GM12891 (cell line): ENCODE results near the gene SUPT5H.

Experiments used
- DNase-seq: peaks from one replicate; pipeline ENCODE4 v3.0.0; 2011; ENCODE audit warnings: low spot score; ENCODE audit not compliant: insufficient read length
- FAIRE-seq: peaks from 2 replicates; lab custom pipeline; 2011; peaks lifted over from hg19 to GRCh38; lab: Jason Lieb, UNC
- PAX5 ChIP-seq: IDR thresholded peaks from 2 replicates; pipeline ENCODE4 v1.6.1; 2011; ENCODE audit warnings: low read length, moderate library complexity, mild to moderate bottlenecking; ENCODE audit not compliant: insufficient read depth, severe bottlenecking
- POLR2A ChIP-seq: IDR thresholded peaks from 2 replicates; pipeline ENCODE4 v1.6.1; 2011; ENCODE audit warnings: low read depth, low read length, control low read depth
- POLR2AphosphoS5 ChIP-seq: IDR thresholded peaks from 2 replicates; pipeline ENCODE4 v1.6.1; 2011; ENCODE audit warnings: low read depth, low read length, control low read depth
- POU2F2 ChIP-seq: IDR thresholded peaks from 2 replicates; pipeline ENCODE4 v1.6.1; 2011; ENCODE audit warnings: low read depth, mild to moderate bottlenecking, control low read depth, low read length, moderate library complexity
- SPI1 ChIP-seq: IDR thresholded peaks from 2 replicates; pipeline ENCODE4 v1.6.1; 2011; ENCODE audit warnings: low read depth, low read length, control low read depth
- TAF1 ChIP-seq: IDR thresholded peaks from 2 replicates; pipeline ENCODE4 v1.6.1; 2011; ENCODE audit warnings: low read depth, low read length, control low read depth

The SUPT5H gene

DNA sequence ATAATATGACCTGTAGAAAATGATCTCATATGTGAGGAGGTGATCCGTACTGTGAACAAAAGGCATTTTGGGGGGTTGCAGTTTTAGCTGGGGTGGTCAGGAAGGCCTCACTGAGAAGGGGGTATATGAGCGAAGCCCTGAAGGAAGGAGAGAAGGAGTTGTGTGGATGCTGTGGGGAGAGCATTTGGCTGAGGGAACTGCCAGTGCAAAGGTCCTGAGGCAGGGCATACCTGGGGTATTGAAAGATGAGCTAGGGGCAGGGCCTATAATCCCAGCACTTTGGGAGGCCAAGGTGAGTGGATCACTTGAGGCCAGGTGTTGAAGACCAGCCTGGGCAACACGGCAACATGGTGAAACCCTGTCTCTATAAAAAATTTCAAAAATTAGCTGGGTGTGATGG, 72.0 kb downstream of the SUPT5H start:
- FAIRE-seq (no peak), DNase-seq (no peak)
- TF ChIP-seq SPI1 (no peak), TAF1 (no peak), POLR2AphosphoS5 (no peak), PAX5 (no peak), POU2F2 (no peak), POLR2A (no peak)

DNA sequence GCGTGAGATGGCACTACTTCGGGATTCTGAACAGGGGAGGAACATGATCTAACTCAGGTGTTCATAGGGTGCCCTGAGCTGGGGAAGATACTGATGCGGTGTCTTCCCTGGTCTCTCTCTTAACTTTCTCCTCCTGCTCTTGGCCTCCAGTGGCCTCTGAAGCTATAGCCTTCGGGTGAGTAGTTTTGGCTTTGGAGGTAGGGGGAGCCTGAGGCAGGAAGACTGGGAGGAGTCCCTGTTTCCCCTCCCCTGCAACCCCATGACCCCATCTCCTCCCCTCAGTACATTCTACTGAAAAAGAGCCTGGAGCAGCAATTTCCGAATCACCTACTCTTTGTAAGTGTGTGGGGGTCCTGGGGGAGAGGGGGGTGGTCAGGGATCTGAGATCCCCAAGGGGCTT, 73.1 kb downstream of the SUPT5H start:
- no peak for DNase-seq
- no peak for TF ChIP-seq POLR2A
- TF ChIP-seq TAF1, result no peak
- no peak for TF ChIP-seq PAX5
- TF ChIP-seq POLR2AphosphoS5, result no peak
- no peak for TF ChIP-seq POU2F2
- no peak for TF ChIP-seq SPI1
- no peak for FAIRE-seq

GRCh38 chr19:39518975-39519374, 73.6 kb downstream of the SUPT5H start:
- TF ChIP-seq POLR2AphosphoS5 (no peak), POU2F2 (no peak), PAX5 (no peak), POLR2A (no peak), SPI1 (no peak), TAF1 (no peak)
- no peak for FAIRE-seq
- no peak for DNase-seq

DNA sequence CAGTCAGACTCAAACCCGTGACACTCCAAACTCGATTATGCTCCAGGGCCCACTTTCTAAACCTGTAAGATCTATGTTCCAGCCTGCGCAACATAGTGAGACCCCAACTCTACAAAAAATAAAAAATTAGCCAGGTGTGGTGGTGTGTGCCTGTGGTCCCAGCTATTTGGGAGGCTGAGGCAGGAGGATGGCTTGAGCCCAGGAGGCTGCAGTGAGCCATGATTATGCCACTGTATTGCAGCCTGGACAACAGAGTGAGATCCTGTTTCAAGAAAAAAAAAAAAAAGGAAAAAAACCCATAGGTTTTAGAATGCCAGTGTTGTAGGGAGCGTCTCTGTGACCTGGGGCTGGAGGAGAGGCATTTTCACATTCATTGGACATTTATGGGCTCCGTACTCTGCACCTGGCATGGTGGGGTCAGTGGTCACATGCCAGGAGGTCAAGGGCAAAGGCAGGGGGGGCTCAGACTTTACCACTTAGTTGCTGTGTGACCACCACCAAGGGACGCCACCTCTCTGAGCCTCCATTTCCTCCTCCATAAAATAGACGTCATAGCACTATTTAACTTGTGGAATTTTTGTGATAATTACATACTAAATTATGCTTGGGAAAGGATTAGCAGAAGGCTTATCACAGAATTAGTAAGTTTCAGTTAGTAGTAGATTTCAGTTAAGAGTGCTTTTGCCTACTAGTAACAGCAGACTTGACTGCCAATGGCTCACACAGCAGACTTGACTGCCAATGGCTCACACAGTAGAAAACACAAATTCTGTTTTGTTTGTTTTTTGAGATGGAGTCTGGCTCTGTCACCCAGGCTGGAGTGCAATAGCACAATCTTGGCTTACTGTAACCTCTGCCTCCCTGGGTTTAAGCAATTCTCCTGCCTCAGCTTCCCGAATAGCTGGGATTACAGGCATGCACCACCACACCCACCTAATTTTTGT, 75.4 kb downstream of the SUPT5H start:
- TF ChIP-seq POLR2A (no peak), POLR2AphosphoS5 (no peak), PAX5 (no peak), POU2F2 (no peak), TAF1 (no peak), SPI1 (no peak)
- FAIRE-seq, result no peak
- DNase-seq, result no peak

DNA sequence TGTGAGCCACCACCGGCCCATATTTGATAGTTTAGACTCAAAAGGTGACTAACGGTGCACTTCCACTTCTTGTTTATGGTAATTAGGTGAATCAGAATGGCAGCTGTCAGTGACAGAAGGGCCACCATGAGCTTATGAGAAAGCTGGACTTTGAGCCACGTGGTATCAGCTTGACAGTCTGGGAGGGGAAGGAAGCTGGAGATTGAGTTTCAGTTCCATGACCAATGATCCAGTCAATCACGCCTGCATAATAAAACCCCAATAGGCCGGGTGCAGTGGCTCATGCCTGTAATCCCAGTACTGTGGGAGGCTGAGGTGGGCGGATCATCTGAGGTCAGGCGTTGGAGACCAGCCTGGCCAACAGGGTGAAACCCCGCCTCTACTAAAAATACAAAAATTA, 79.1 kb downstream of the SUPT5H start:
- FAIRE-seq, result no peak
- DNase-seq, result no peak
- TF ChIP-seq POLR2A, result no peak
- TF ChIP-seq SPI1, result peak; percentile 75

DNA sequence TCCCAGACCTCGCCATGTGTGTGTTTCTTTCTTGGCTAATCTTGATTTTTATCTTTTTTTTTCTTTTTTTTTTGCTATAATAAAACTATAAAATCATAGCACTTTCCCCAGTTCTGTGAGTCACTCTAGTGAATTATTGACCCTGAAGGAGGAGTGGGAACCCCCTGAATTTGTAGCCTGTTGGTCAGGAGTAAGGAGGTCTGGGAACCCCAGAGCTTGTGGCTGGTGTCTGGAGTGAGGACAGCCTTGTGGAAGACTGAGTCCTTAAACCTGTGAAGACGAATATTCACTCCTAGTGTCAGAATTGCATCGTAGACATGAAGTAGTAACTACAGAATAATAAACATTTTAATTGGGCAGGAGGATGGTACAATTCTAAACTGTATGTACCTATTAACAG, 79.8 kb downstream of the SUPT5H start:
- TF ChIP-seq POLR2AphosphoS5 (no peak), TAF1 (no peak)
- DNase-seq, result no peak
- FAIRE-seq, result no peak
